IMR-90 (cell line): ENCODE results near the gene SPPL2C. TPM values are rescaled to one million over a fixed set of nuclear protein-coding genes. Genes with fewer than 3 reads are reported as not detected.

Experiments used
- ATAC-seq: fragments of 200-7000 bp; cut with Tn5 transposase; 2 replicates; pipeline ENCODE4 v1.9.1; 2020; ENCODE audit warnings: low read depth, mild to moderate bottlenecking, moderate library complexity
- BruUV-seq: library from RNA; stranded (reverse); fragments of 400-500 nt; replicated peaks from 2 replicates; lab custom pipeline; 2021; lab: Mats Ljungman, UMichigan
- CTCF ChIA-PET: fragments of 300-600 bp; formaldehyde crosslinking; extraction: SDS; loops from one replicate; lab custom pipeline; 2021; ENCODE audit warnings: antibody characterized with exemption; lab: Yijun Ruan, JAX
- POLR2A ChIA-PET: fragments of 300-600 bp; sonication (Branson Sonifier 250); formaldehyde crosslinking; loops from one replicate; lab custom pipeline; 2022; ENCODE audit warnings: antibody characterized with exemption; ENCODE audit not compliant: unreplicated experiment; lab: Charles Lee
- DNase-seq: peaks from one replicate; pipeline ENCODE4 v3.0.0; 2013
- H2AFZ ChIP-seq: replicated peaks from 2 replicates; pipeline ENCODE3; 2013; ENCODE audit warnings: low read length, mild to moderate bottlenecking; ENCODE audit not compliant: poor library complexity
- H2AK5ac ChIP-seq: 2 replicates; pipeline ENCODE4 v1.6.1; 2013; ENCODE audit warnings: low read depth, low read length, inconsistent platforms
- H2AK9ac ChIP-seq: replicated peaks from 2 replicates; pipeline ENCODE3; 2013; ENCODE audit warnings: mild to moderate bottlenecking, low read depth, low read length, moderate library complexity; ENCODE audit not compliant: poor library complexity
- H2BK120ac ChIP-seq: 2 replicates; pipeline ENCODE4 v1.6.1; 2013; ENCODE audit warnings: low read depth, low read length, inconsistent platforms
- H2BK15ac ChIP-seq: 3 replicates; pipeline ENCODE4 v1.6.1; 2013; ENCODE audit warnings: low read depth, low read length, inconsistent platforms
- H2BK20ac ChIP-seq: 2 replicates; pipeline ENCODE4 v1.6.1; 2013; ENCODE audit warnings: low read depth, mild to moderate bottlenecking, inconsistent platforms, low read length, moderate library complexity
- H2BK5ac ChIP-seq: 2 replicates; pipeline ENCODE4 v1.6.1; 2013; ENCODE audit warnings: mild to moderate bottlenecking, low read depth, low read length, inconsistent platforms; ENCODE audit not compliant: poor library complexity, severe bottlenecking
- H3K14ac ChIP-seq: replicated peaks from 2 replicates; pipeline ENCODE4 v1.6.1; 2013; ENCODE audit warnings: low read depth, low read length, inconsistent platforms
- H3K18ac ChIP-seq: 2 replicates; pipeline ENCODE4 v1.6.1; 2013; ENCODE audit warnings: low read depth, low read length, control low read depth
- H3K23ac ChIP-seq: 2 replicates; pipeline ENCODE4 v1.6.1; 2013; ENCODE audit warnings: low read depth, low read length, inconsistent platforms
- H3K27ac ChIP-seq: 2 replicates; pipeline ENCODE4 v1.5.1; 2013; ENCODE audit warnings: mild to moderate bottlenecking, control low read depth, low read length; ENCODE audit not compliant: insufficient read depth
- H3K27me3 ChIP-seq: 2 replicates; pipeline ENCODE4 v1.6.1; 2013; ENCODE audit warnings: low read length; ENCODE audit not compliant: control insufficient read depth, insufficient read depth
- H3K36me3 ChIP-seq: 2 replicates; pipeline ENCODE4 v1.6.1; 2013; ENCODE audit warnings: low read length, mixed read lengths; ENCODE audit not compliant: control insufficient read depth, insufficient read depth
- H3K4ac ChIP-seq: 2 replicates; pipeline ENCODE4 v1.6.1; 2013; ENCODE audit warnings: low read depth, low read length, inconsistent platforms
- H3K4me1 ChIP-seq: 2 replicates; pipeline ENCODE4 v1.6.1; 2013; ENCODE audit warnings: low read length, mixed read lengths; ENCODE audit not compliant: control insufficient read depth, insufficient read depth
- H3K4me2 ChIP-seq: 2 replicates; pipeline ENCODE4 v1.6.1; 2013; ENCODE audit warnings: low read depth, mild to moderate bottlenecking, control low read depth, low read length, moderate library complexity
- H3K4me3 ChIP-seq: 2 replicates; pipeline ENCODE4 v1.5.1; 2013; ENCODE audit warnings: low read depth, mild to moderate bottlenecking, control low read depth, low read length, moderate library complexity; ENCODE audit not compliant: insufficient read depth
- H3K56ac ChIP-seq: 2 replicates; pipeline ENCODE4 v1.6.1; 2013; ENCODE audit warnings: low read length, inconsistent platforms; ENCODE audit not compliant: insufficient read depth; ENCODE audit errors: extremely low read depth
- H3K79me1 ChIP-seq, 2 experiments: 2 replicates each; pipeline ENCODE4 v1.6.1; 2013; ENCODE audit warnings: low read length in 2 of 2, inconsistent platforms in 1 of 2, low read depth in 1 of 2
- H3K9ac ChIP-seq: 2 replicates; pipeline ENCODE4 v1.6.1; 2013; ENCODE audit warnings: low read depth, low read length, control low read depth
- H3K9me1 ChIP-seq: 2 replicates; pipeline ENCODE4 v1.6.1; 2013; ENCODE audit warnings: low read length, inconsistent platforms; ENCODE audit not compliant: insufficient read depth
- H3K9me3 ChIP-seq: 2 replicates; pipeline ENCODE4 v1.6.1; 2013; ENCODE audit warnings: low read length; ENCODE audit not compliant: control insufficient read depth, insufficient read depth
- H4K20me1 ChIP-seq: 2 replicates; pipeline ENCODE4 v1.6.1; 2013; ENCODE audit warnings: low read length, inconsistent platforms; ENCODE audit not compliant: insufficient read depth
- H4K5ac ChIP-seq: 2 replicates; pipeline ENCODE4 v1.6.1; 2013; ENCODE audit warnings: mild to moderate bottlenecking, low read depth, low read length, control low read depth
- H4K8ac ChIP-seq, 2 experiments: 2 replicates each; pipeline ENCODE4 v1.6.1; 2013; ENCODE audit warnings: low read depth in 2 of 2, low read length in 2 of 2, control low read depth in 1 of 2, inconsistent platforms in 1 of 2
- H4K91ac ChIP-seq: 2 replicates; pipeline ENCODE4 v1.6.1; 2013; ENCODE audit warnings: low read depth, low read length, inconsistent platforms; ENCODE audit not compliant: insufficient read depth
- BHLHE40 ChIP-seq: fragments of 150-350 bp; IDR thresholded peaks from 2 replicates; pipeline ENCODE4 v1.6.1; 2016; ENCODE audit warnings: mild to moderate bottlenecking, low read depth, low read length
- CEBPB ChIP-seq: IDR thresholded peaks from 2 replicates; pipeline ENCODE4 v1.6.1; 2012; ENCODE audit warnings: low read depth, low read length, improper control_type of control experiment
- CHD1 ChIP-seq: IDR thresholded peaks from 2 replicates; pipeline ENCODE4 v1.6.1; 2012; ENCODE audit warnings: low read depth, low read length, improper control_type of control experiment
- FOS ChIP-seq: fragments of 150-350 bp; IDR thresholded peaks from 2 replicates; pipeline ENCODE4 v1.6.1; 2016; ENCODE audit warnings: low read depth, low read length
- MAFK ChIP-seq: IDR thresholded peaks from 2 replicates; pipeline ENCODE4 v1.6.1; 2012; ENCODE audit warnings: low read depth, low read length, improper control_type of control experiment
- MAZ ChIP-seq: IDR thresholded peaks from 2 replicates; pipeline ENCODE4 v1.6.1; 2012; ENCODE audit warnings: low read depth, mild to moderate bottlenecking, low read length, improper control_type of control experiment, moderate library complexity, borderline replicate concordance
- MXI1 ChIP-seq: IDR thresholded peaks from 2 replicates; pipeline ENCODE4 v1.6.1; 2012; ENCODE audit warnings: low read depth, mild to moderate bottlenecking, low read length, moderate library complexity, borderline replicate concordance
- NFE2L2 ChIP-seq: fragments of 150-350 bp; IDR thresholded peaks from 2 replicates; pipeline ENCODE4 v1.6.1; 2016; ENCODE audit warnings: low read depth, mild to moderate bottlenecking, low read length
- POLR2A ChIP-seq: IDR thresholded peaks from 2 replicates; pipeline ENCODE4 v1.6.1; 2012; ENCODE audit warnings: mild to moderate bottlenecking, low read depth, low read length
- RAD21 ChIP-seq: IDR thresholded peaks from 2 replicates; pipeline ENCODE4 v1.6.1; 2012; ENCODE audit warnings: low read length, improper control_type of control experiment
- RCOR1 ChIP-seq: IDR thresholded peaks from 2 replicates; pipeline ENCODE4 v1.6.1; 2012; ENCODE audit warnings: mild to moderate bottlenecking, low read length, improper control_type of control experiment; ENCODE audit not compliant: insufficient replicate concordance
- RFX5 ChIP-seq: IDR thresholded peaks from 2 replicates; pipeline ENCODE4 v1.8.0; 2012; ENCODE audit warnings: low read depth, mild to moderate bottlenecking, low read length, moderate library complexity
- SMC3 ChIP-seq: fragments of 150-350 bp; IDR thresholded peaks from 2 replicates; pipeline ENCODE4 v1.6.1; 2016; ENCODE audit warnings: low read depth, mild to moderate bottlenecking, antibody characterized with exemption, low read length, moderate library complexity
- WGBS, 2 experiments: methylation state at CpG; one replicate each; pipeline versions ENCODE4 v1.1.5 to v1.1.7; 2013; ENCODE audit warnings: missing lambda C conversion rate in 2 of 2; ENCODE audit not compliant: insufficient read length in 1 of 2; ENCODE audit errors: extremely low coverage in 2 of 2; 5-methylcytosine and 5-hydroxymethylcytosine counted together
- dilution Hi-C: fragments of 300-500 bp; cut with HindIII; formaldehyde crosslinking; loops from one replicate; pipeline ENCODE4 v1.14.3; 2018; ENCODE audit warnings: low sequenced_read_pairs; ENCODE audit not compliant: unreplicated experiment
- in situ Hi-C: fragments of 300-500 bp; cut with MboI; formaldehyde crosslinking; loops from 3 replicates; pipeline ENCODE4 v1.14.3; 2019; ENCODE audit warnings: low sequenced_read_pairs, inconsistent platforms, mixed read lengths
- intact Hi-C: fragments of 100-400 bp; cut with micrococcal nuclease; formaldehyde crosslinking; loops from 2 replicates; pipeline ENCODE4 v1.10.0; 2022
- polyA plus RNA-seq, 3 experiments: library from polyadenylated mRNA; depleted of rRNA; stranded (reverse); fragments of >200 nt; gene quantifications; 2 replicates each; pipeline ENCODE4 v1.2.3, GENCODE V29; 2012; ENCODE audit warnings: low replicate concordance in 1 of 3
- total RNA-seq: library from RNA; depleted of rRNA; stranded (reverse); fragments of >200 nt; gene quantifications from 2 replicates; pipeline ENCODE4 v1.2.3, GENCODE V29; 2012
- TF ChIP-seq, protein P1 (sequence below): fragments of 150-350 bp; IDR thresholded peaks from 2 replicates; pipeline ENCODE4 v1.6.1; 2017; ENCODE audit warnings: mild to moderate bottlenecking, antibody characterized with exemption, low read length, low read depth
- TF ChIP-seq, protein P2 (sequence below): conservative IDR thresholded peaks from 2 replicates; pipeline ENCODE4 v1.5.1; 2012; ENCODE audit warnings: mild to moderate bottlenecking, low read depth, low read length, improper control_type of control experiment
- TF ChIP-seq, protein P3 (sequence below): fragments of 150-350 bp; IDR thresholded peaks from 2 replicates; pipeline ENCODE4 v1.6.1; 2016; ENCODE audit warnings: low read depth, mild to moderate bottlenecking, low read length, moderate library complexity, borderline replicate concordance

The SPPL2C gene
- total and polyA plus RNA-seq, 2 of the 4 experiments (the other 2 are of a cell fraction) = not detected

DNA sequence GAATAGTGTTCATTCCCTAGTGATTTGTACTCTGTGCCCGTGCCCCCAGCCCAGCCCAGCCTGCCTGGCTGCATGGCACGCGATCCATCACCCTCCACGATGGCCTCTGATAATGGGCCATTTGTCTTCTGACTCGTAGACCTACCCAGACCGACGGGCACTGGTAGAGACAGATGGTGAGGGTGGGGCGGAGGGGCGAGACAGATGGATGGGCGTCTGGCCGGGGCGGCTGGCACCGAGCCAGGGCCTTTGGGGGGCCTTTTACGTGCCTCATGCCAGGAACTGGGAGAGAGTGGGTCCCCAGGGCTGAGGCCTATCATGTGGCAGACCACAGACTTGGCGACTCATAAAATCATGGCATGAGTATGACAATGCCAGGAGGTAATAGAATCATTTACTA lies 35.2 kb upstream of the SPPL2C start:
- H3K23ac ChIP-seq = no peak overlapping the region
- no peak overlapping the region for H4K5ac ChIP-seq
- no peaks in the 10 kb centered on the region for H4K20me1 ChIP-seq
- H2AK9ac ChIP-seq = no peak overlapping the region
- no peak overlapping the region for H3K9ac ChIP-seq
- no peak overlapping the region for H3K14ac ChIP-seq
- H3K79me1 ChIP-seq = no peaks in the 10 kb centered on the region
- no peak overlapping the region for H3K4me3 ChIP-seq
- no peaks in the 10 kb centered on the region for H3K36me3 ChIP-seq
- CTCF ChIA-PET = no interaction called here
- H2BK20ac ChIP-seq = no peak overlapping the region
- H3K27me3 ChIP-seq = peaks cover 22% of the 10 kb centered on the region
- no peak overlapping the region for H3K27ac ChIP-seq
- in situ Hi-C loops = no loop called here
- H2AFZ ChIP-seq = no peak overlapping the region
- no peak for DNase-seq
- H2BK5ac ChIP-seq = no peak overlapping the region
- H3K4ac ChIP-seq = no peak overlapping the region
- POLR2A ChIA-PET = no interaction called here
- no peaks in the 10 kb centered on the region for H3K9me3 ChIP-seq
- H4K91ac ChIP-seq = no peak overlapping the region
- no peaks in the 10 kb centered on the region for H3K4me1 ChIP-seq
- no peak overlapping the region for H2BK120ac ChIP-seq
- BruUV-seq = no TSS peak
- no peak overlapping the region for H3K18ac ChIP-seq
- dilution Hi-C loops = no loop called here
- H3K4me2 ChIP-seq = no peak overlapping the region
- H2BK15ac ChIP-seq = no peak overlapping the region
- no peak overlapping the region for H4K8ac ChIP-seq
- H3K56ac ChIP-seq = no peak overlapping the region
- 77% methylated on average over 3 of the region's 15 CpGs; no CpG with 5 or more reads in 1 of the 2 experiments for WGBS, 2 experiments
- TF ChIP-seq NFE2L2 (no peak), RCOR1 (no peak), MAFK (no peak), BHLHE40 (no peak), MAZ (no peak), FOS (no peak), POLR2A (no peak), RAD21 (no peak), CHD1 (no peak), SMC3 (no peak), MXI1 (no peak), RFX5 (no peak), CEBPB (no peak)
- TF ChIP-seq, protein P1, sequence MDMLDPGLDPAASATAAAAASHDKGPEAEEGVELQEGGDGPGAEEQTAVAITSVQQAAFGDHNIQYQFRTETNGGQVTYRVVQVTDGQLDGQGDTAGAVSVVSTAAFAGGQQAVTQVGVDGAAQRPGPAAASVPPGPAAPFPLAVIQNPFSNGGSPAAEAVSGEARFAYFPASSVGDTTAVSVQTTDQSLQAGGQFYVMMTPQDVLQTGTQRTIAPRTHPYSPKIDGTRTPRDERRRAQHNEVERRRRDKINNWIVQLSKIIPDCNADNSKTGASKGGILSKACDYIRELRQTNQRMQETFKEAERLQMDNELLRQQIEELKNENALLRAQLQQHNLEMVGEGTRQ = no peak
- TF ChIP-seq, protein P2, sequence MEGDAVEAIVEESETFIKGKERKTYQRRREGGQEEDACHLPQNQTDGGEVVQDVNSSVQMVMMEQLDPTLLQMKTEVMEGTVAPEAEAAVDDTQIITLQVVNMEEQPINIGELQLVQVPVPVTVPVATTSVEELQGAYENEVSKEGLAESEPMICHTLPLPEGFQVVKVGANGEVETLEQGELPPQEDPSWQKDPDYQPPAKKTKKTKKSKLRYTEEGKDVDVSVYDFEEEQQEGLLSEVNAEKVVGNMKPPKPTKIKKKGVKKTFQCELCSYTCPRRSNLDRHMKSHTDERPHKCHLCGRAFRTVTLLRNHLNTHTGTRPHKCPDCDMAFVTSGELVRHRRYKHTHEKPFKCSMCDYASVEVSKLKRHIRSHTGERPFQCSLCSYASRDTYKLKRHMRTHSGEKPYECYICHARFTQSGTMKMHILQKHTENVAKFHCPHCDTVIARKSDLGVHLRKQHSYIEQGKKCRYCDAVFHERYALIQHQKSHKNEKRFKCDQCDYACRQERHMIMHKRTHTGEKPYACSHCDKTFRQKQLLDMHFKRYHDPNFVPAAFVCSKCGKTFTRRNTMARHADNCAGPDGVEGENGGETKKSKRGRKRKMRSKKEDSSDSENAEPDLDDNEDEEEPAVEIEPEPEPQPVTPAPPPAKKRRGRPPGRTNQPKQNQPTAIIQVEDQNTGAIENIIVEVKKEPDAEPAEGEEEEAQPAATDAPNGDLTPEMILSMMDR = no peak
- TF ChIP-seq, protein P3, sequence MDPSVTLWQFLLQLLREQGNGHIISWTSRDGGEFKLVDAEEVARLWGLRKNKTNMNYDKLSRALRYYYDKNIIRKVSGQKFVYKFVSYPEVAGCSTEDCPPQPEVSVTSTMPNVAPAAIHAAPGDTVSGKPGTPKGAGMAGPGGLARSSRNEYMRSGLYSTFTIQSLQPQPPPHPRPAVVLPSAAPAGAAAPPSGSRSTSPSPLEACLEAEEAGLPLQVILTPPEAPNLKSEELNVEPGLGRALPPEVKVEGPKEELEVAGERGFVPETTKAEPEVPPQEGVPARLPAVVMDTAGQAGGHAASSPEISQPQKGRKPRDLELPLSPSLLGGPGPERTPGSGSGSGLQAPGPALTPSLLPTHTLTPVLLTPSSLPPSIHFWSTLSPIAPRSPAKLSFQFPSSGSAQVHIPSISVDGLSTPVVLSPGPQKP = no peak
- H3K9me1 ChIP-seq = no peaks in the 10 kb centered on the region
- no peak for ATAC-seq
- intact Hi-C loops = no loop called here
- no peak overlapping the region for H2AK5ac ChIP-seq
